Stimulated activated CD4-positive, alpha-beta T cell treated with anti-CD3 and anti-CD28 coated beads, TNF-alpha, amount 100 ng/mL, for 1 hour (primary cell): ENCODE results near the gene R3HDM2.

Experiments used
- DNase-seq, 3 donors: peaks; one replicate each; pipeline ENCODE4 v3.0.0-alpha.2; 2020; ENCODE audit warnings: low read depth in 3 of 3, low spot score in 1 of 3

R3HDM2 gene

DNA sequence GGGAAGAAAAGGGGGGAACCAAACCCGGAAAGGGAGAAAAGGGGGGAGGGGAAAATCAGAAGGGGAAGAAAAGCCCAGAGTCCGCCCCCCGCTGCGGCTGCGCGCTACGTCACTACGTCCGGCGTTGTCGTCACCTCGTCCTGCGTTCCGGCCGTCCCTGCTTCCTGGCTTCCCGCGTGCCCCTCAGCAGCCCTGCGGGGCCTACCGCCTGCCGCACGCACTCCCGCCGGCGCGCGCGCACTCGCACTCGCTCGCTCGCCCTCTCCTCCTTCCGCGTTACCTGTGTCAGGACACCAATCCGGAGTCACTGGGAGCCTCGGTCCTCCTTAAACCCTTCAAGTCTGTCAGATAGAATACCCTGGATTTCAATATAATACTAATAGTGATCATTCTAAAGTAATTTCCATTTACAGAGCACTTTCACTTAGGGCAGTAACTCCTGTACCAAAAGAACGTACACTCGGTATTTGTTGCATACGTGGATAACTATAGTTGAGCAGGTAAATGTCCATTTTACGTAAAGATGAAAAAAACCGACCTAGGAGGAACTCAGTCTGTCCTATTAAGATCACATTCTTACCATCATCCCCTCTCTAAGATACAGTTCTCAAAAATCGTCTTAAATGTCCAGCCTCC lies at the start of gene R3HDM2:
R3HDM2 (minus strand) TSS at position 113 of the 636 bp plus-strand sequence. CDS start 120,615 bp downstream, outside the sequence.
- peak; percentile 86 to 93 (median 87) for DNase-seq

GRCh38 chr12:57479376-57480115 lies 48.7 kb upstream of the R3HDM2 start, which contains the start of gene ARHGAP9:
TSS of gene ARHGAP9 (minus strand) at chr12:57479866. CDS start at chr12:57479406, 460 bp downstream.
- DNase-seq, result no peak

GRCh38 chr12:57479043-57479375 lies 48.2 kb upstream of the R3HDM2 start:
- DNase-seq, result no peak

DNA sequence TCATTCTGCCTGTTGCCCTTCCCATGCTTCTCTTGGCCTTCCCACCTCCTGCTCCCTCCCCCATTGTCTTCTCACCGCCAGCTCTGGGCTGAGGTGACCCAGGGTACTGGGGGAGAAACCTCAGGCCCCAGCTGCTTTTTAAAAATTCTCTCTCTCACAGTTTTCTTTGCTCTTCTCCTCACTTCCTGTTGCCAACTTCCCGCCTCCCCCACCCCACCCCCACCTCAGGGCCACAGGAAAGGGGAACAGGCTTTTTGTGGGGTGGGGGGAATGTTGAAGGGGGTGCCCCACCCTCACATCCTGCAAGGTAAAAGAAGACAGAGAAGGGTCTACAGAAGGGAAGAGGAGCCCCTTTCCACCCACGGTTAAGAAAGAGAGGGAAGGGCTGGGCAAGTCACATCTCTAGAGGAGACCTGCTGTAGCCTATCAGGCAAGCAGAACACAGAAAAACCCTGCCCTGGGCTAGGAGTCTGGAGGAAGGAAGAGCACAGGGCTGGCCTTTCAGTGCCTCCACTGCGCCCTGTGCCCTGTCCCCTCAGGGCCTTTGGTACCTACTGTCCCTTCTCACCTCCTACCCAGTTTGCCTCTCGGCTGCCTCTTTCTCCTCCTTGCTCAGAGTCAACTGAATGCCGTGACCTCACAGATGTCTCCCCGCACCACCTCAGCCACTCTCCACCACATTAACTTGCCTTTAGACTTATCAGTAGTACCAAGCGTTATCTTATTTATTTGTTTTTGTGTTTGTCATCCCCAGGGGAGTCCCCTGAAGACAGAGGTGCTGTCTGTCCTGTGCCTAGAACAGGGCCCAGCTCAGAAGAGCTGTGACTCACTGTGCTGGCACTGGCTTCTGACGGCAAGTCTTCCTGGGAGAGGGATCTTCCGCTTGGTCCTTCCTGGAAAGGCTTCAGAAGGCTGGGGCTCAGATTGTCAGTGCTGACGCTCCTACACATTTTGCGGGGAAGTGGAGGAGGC lies 47.2 kb upstream of the R3HDM2 start:
- no peak for DNase-seq

GRCh38 chr12:57476993-57477709 lies 46.3 kb upstream of the R3HDM2 start:
- no peak for DNase-seq

DNA sequence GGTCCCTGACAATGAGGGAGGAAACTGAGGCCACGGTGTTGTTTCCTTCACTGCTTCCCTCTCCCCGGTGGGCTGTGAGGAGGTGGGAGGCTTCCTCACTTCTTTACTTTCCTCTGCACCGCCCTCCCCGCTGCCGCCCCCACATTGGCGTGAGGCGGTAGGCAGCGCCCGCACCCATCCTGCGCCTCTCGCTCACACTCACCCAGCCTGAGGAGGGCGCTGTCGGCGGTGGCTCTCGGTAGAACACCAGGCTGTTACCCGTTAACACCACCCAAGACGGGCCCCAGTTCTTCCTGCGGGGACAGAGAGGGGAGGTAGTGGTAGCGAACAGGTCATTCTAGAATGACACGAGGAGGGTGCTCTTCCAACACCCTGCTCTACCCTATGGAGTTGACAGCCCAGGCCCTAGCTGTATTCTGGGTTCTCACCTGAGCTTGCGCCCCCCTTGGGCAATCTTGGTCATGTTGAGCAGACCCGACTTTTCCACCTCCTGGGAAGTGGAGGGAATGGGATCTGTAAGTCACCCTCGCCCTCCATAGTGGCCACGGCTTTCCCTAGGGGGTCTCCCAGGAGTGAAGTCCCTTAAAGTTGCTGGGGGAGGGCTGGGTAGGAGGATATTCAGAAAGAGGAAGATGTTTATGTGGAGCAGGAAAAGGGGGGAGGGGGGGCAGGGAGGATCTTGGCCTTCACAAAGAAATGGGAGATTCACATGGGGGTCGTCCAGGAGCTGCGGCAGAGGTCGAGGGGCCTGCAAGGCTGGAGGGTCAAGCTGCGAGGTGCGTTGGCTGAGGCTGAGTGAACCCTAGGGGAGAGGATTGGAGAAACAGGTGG lies 45.5 kb upstream of the R3HDM2 start:
- DNase-seq, result peak in 1 of 3 donors; percentile 57

GRCh38 chr12:57475271-57476161 lies 44.7 kb upstream of the R3HDM2 start:
- DNase-seq, result no peak

GRCh38 chr12:57474862-57475261 lies 44.0 kb upstream of the R3HDM2 start:
- DNase-seq, result no peak

- DNase-seq, result no peak
Measured at GRCh38 chr12:57474430-57474829, 43.6 kb upstream of the R3HDM2 start.

- DNase-seq, result no peak
Measured at GRCh38 chr12:57473886-57474285, 43.0 kb upstream of the R3HDM2 start.

- no peak for DNase-seq
Measured at GRCh38 chr12:57473392-57473791, 42.5 kb upstream of the R3HDM2 start.

- no peak for DNase-seq
Measured at GRCh38 chr12:57472391-57472790, 41.5 kb upstream of the R3HDM2 start.

DNA sequence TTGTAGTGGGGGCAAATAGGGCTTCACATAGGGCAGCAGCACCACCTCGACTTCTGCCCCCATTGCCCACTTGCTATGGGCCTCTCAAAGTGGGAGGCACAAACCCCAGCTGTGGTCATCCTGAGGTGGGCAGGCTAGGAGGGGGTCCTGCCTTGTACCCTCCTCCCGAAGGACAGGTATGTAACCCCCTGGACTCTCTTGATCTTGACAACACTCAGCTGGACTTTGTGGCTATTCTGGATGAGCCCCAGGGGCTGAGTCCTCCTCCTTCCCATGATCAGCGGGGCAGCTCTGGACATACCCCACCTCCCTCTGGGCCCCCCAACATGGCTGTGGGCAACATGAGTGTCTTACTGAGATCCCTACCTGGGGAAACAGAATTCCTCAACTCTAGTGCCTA lies 40.8 kb upstream of the R3HDM2 start:
- no peak for DNase-seq

GRCh38 chr12:57470970-57471656 lies 40.3 kb upstream of the R3HDM2 start:
- no peak for DNase-seq

DNA sequence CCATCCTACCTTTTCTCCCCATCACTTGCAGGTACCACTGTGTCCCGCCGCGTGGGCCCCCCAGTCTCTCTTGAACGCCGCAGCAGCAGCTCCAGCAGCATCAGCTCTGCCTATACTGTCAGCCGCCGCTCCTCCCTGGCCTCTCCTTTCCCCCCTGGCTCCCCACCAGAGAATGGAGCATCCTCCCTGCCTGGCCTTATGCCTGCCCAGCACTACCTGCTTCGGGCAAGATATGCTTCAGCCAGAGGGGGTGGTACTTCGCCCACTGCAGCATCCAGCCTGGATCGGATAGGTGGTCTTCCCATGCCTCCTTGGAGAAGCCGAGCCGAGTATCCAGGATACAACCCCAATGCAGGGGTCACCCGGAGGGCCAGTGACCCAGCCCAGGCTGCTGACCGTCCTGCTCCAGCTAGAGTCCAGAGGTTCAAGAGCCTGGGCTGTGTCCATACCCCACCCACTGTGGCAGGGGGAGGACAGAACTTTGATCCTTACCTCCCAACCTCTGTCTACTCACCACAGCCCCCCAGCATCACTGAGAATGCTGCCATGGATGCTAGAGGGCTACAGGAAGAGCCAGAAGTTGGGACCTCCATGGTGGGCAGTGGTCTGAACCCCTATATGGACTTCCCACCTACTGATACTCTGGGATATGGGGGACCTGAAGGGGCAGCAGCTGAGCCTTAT lies 39.6 kb upstream of the R3HDM2 start:
- no peak for DNase-seq

GRCh38 chr12:57469296-57470164 lies 38.7 kb upstream of the R3HDM2 start:
- DNase-seq, result no peak

- DNase-seq, result no peak
Measured at GRCh38 chr12:57467915-57468314, 37.1 kb upstream of the R3HDM2 start.
